GM18907 (cell line): ENCODE measurements around the gene TRAFD1.
A peak's percentile ranks its signal among the peaks of the same experiment; 100 is the strongest.
"Not testable (repeated sequence)": the region's sequence is repeated elsewhere in the genome, so short reads cannot be mapped to it uniquely, and the experiment has no call there.

Source experiments
- ATAC-seq: cut with Tn5 transposase; IDR thresholded peaks from one replicate; pipeline ENCODE4 v1.9.1; 2021; ENCODE audit warnings: mild to moderate bottlenecking, moderate library complexity; ENCODE audit not compliant: unreplicated experiment

TRAFD1 gene, protein sequence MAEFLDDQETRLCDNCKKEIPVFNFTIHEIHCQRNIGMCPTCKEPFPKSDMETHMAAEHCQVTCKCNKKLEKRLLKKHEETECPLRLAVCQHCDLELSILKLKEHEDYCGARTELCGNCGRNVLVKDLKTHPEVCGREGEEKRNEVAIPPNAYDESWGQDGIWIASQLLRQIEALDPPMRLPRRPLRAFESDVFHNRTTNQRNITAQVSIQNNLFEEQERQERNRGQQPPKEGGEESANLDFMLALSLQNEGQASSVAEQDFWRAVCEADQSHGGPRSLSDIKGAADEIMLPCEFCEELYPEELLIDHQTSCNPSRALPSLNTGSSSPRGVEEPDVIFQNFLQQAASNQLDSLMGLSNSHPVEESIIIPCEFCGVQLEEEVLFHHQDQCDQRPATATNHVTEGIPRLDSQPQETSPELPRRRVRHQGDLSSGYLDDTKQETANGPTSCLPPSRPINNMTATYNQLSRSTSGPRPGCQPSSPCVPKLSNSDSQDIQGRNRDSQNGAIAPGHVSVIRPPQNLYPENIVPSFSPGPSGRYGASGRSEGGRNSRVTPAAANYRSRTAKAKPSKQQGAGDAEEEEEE

GRCh38 chr12:112125250-112125999 is at the start of gene TRAFD1:
TRAFD1 (plus strand) TSS chr12:112125560; CDS start chr12:112130523, 4,963 bp downstream.
- ATAC-seq, result peak; percentile 91

DNA sequence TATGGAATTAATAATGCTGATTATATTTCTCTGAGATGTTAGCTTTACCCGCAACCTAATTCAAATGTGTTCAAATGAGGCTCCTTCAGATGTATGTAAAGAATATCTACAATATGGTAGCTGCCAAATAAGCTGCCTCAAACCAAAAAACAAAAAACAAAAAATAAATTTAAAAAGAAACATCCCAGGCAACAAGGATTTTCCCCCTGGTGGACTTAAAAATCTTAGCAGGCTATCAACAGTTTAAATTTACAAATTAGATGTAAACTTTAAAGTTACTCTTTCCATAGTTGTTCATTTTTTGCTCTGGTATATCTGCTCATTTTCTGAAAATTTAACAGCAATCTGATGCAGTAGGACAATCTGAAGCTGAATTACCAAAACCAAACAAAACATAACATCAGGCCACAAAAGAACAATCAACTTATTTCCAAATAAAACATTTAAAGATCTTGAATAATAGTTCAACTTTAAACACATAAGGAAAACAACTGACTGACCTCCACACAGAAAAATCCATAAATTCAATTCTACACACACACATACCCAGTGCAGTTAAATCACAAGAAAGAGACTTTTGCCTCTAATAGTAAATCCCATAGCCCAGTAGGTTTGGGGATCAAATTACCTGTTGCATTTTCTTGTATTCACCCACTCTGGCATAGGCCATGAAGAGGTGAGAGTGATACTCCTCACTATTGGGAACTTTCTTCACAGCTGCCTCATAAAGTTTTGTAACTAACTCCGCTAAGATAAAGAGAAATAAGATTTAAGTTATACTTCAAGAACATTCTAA is 38.1 kb upstream of the TRAFD1 start:
- no peak for ATAC-seq

DNA sequence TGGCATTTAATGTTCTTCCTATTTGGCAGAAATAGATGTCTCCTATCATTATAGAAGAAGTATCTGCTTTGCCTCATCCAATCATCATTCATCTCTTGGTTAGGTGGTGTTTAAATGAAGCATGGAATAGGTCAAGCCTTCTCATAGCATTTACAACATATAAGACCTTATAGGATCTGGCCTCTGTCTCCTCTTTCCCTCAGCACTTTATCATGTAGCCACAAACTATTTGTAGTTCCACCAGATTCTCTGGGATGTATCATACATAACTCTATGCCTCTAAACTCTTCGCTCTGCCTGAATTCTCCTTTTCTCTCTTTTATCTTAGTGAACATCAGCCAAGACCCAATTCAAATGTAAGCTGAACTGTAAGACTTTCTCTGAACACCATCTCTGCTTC is 37.5 kb upstream of the TRAFD1 start:
- ATAC-seq, result no peak

DNA sequence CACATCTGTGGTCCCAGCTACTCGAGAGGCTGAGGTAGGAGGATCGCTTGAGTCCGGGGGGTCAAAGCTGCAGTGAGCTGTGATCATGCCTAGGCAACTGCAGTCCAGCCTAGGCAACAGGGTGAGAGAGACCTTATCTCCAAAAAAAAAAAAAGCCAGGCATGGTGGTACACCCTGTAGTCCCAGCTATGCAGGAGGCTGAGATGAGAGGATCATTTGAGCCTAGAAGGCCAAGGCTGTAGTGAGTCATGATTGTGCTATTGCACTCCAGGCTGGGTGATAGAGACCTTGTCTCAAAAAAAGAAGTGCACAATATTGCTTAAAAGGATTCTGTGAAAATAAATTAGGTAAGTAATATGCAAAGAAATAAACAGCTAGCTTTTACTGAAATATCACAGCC is 33.8 kb upstream of the TRAFD1 start:
- ATAC-seq, result no peak

- ATAC-seq, result no peak
Measured at GRCh38 chr12:112096070-112096469, 29.3 kb upstream of the TRAFD1 start.

DNA sequence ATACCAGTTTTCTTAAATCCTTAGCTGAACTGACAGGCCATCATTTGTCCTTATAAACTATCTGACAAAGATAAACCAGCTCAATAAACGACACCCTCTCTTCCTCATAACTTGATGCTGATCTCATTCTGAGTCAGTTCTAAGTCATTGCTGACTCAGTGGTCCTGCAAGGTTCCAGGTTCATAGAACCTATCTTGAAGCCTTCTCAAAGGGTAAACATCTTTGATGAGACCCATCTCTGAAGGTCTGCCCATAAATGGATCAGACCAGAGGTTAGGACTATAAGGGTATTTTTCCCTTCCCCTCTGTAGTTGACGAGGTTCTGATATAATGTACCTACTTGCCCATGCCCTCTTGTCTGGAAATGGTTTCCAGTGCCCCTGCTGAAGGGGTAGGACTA is 28.7 kb upstream of the TRAFD1 start:
- ATAC-seq, result no peak

- no peak for ATAC-seq
Measured at GRCh38 chr12:112097641-112098040, 27.7 kb upstream of the TRAFD1 start.

DNA sequence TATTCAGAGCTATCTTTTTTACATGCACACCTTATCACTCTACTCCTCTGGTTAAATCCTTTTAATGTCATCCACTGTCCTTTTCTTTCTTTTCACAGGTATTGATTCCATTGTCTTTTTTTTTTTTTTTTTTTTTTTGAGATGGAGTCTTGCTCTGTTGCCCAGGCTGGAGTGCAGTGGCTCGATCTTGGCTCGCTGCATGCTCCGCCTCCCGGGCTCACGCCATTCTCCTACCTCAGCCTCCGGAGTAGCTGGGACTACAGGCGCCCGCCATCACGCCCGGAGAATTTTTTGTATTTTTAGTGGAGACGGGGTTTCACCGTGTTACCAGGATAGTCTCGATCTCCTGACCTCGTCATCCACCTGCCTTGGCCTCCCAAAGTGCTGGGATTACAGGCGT is 24.9 kb upstream of the TRAFD1 start:
- ATAC-seq, result not testable (repeated sequence)

DNA sequence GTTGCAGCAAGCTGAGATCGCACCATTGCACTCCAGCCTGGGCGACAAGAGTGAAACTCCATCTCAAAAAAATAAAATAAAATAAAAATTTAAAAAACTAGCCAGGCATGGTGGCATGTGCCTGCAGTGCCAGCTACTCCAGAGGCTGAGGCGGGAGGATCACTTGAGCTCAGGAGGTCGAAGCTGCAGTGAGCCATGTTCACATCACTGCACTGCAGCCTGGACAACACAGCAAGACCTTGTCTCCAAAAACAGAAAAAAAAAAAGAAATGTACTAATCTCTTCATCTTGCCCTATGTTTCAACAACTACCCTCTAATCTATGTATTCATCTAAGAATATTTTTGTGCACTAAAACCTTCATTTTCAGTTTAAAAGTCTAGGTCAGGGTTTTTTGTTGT is 23.2 kb upstream of the TRAFD1 start:
- ATAC-seq, result no peak

DNA sequence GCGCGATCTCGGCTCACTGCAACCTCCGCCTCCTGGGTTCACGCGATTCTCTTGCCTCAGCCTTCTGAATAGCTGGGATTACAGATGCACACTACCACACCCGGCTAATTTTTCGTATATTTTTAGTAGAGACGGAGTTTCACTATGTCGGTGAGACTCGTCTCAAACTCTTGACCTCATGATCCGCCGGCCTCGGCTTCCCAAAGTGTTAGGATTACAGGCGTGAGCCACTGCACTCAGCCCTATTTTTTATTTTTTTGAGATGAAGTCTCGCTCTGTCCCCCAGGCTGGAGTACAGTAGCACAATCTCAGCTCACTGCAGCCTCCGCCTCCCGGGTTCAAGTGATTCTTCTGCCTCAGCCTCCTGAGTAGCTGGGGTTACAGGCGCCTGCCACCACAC is 22.6 kb upstream of the TRAFD1 start:
- ATAC-seq, result not testable (repeated sequence)

GRCh38 chr12:112103758-112104503 is 21.4 kb upstream of the TRAFD1 start:
- no peak for ATAC-seq

DNA sequence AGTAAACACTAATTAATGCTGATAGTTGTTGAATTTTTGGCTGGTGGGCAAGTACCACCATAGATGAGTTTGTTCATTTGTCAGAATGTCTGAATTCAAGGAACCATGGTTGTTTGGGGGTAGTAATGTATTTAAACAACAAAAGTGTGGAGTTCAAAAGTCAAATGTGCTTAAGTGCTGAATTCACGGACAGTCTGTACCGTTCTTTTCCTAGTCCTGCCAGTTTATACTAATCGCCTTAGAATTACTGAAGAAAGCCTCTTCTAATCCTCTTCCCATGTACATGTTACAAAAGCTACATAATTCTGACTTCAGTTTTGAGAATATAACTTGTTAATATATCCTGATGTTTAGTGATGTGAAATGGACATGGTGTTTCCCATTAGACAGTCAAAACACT is 19.5 kb upstream of the TRAFD1 start:
- no peak for ATAC-seq

- peak; percentile 2 for ATAC-seq
Measured at GRCh38 chr12:112107306-112108201, 17.8 kb upstream of the TRAFD1 start.

- ATAC-seq, result peak; percentile 69
Measured at GRCh38 chr12:112108202-112109079, 16.9 kb upstream of the TRAFD1 start, which contains the start of gene NAA25. NAA25 (minus strand) TSS chr12:112108783; CDS start chr12:112108773, 10 bp downstream.

DNA sequence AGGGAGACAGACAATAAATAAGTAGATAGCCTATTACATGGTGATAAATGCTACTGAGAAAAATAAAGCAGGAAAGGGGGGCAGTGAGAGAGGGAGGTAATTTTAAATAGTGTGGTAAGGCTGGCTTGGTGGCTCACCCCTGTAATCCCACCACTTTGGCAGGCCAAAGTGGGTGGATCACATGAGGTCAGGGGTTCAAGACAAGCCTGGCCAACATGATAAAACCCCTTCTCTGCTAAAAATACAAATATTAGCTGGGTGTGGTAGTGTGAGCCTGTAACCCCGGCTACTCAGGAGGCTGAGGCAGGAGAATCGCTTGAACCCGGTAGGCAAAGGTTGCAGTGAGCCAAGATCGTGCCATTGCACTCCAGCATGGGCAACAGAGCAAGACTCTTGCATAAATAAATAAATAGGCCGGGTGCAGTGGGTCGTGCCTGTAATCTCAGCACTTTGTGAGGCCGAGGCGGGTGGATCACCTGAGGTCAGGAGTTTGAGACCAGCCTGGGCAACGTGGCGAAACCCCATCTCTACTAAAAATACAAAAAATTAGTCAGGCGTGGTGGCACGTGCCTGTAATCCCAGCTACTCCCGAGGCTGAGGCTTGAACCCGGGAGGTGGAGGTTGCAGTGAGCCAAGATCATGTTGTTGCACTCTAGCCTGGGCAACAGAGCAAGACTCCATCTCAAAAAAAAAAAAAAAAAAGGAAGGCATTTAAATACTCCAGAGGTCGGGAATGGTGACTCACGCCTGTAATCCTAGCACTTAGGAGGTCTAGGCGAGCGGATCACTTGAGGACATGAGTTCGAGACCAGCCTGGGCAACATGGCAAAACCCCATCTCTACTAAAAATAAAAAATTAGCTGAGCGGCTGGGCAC is 14.3 kb upstream of the TRAFD1 start:
- ATAC-seq, result not testable (repeated sequence)

- ATAC-seq, result no peak
Measured at GRCh38 chr12:112111931-112112330, 13.4 kb upstream of the TRAFD1 start.
